Natural killer cell (primary cell): ENCODE results near the gene STK4. TPM values are rescaled to one million over a fixed set of nuclear protein-coding genes. Genes with fewer than 3 reads are reported as not detected.
A peak's percentile ranks its signal among the peaks of the same experiment; 100 is the strongest.

ENCODE experiments used
- ATAC-seq, 3 donors: fragments of 150-1000 bp in 2 of 3; fragments of 200-7000 bp in 1 of 3; cut with Tn5 transposase; 1 replicate in 1 of 3; 2 replicates in 2 of 3; pipeline ENCODE4 v1.10.0; 2021; ENCODE audit warnings: mild to moderate bottlenecking in 2 of 3, moderate library complexity in 2 of 3
- DNase-seq, 2 donors: peaks; one replicate each; pipeline versions ENCODE4 v3.0.0 to v3.0.0-alpha.2; 2013 to 2021; ENCODE audit warnings: mixed read lengths in 1 of 2
- H3K27ac ChIP-seq: one replicate; pipeline ENCODE4 v1.5.1; 2013; ENCODE audit warnings: mild to moderate bottlenecking, low read length
- H3K27me3 ChIP-seq: one replicate; pipeline ENCODE4 v1.6.1; 2013; ENCODE audit warnings: low read length; ENCODE audit not compliant: control insufficient read depth, insufficient read depth
- H3K36me3 ChIP-seq: one replicate; pipeline ENCODE4 v1.6.1; 2013; ENCODE audit warnings: low read length; ENCODE audit not compliant: control insufficient read depth, insufficient read depth
- H3K4me1 ChIP-seq: one replicate; pipeline ENCODE4 v1.6.1; 2013; ENCODE audit warnings: low read length; ENCODE audit not compliant: control insufficient read depth, insufficient read depth
- H3K4me3 ChIP-seq: one replicate; pipeline ENCODE4 v1.5.1; 2013; ENCODE audit warnings: low read length
- H3K9me3 ChIP-seq: one replicate; pipeline ENCODE4 v1.6.1; 2013; ENCODE audit warnings: low read length; ENCODE audit not compliant: control insufficient read depth, insufficient read depth
- H3K27ac Mint-ChIP-seq, 2 donors: one replicate each; pipeline ENCODE4 v1.8.0; 2022; ENCODE audit warnings: mild to moderate bottlenecking in 2 of 2, mixed read lengths in 2 of 2, moderate library complexity in 1 of 2
- H3K27me3 Mint-ChIP-seq, 2 donors: one replicate each; pipeline ENCODE4 v1.8.0; 2022; ENCODE audit warnings: low read depth in 2 of 2, mixed read lengths in 2 of 2
- H3K36me3 Mint-ChIP-seq: one replicate; pipeline ENCODE4 v1.8.0; 2022; ENCODE audit warnings: mixed read lengths
- H3K4me1 Mint-ChIP-seq, 2 donors: one replicate each; pipeline ENCODE4 v1.8.0; 2022; ENCODE audit warnings: mixed read lengths in 2 of 2
- H3K4me3 Mint-ChIP-seq: one replicate; pipeline ENCODE4 v1.8.0; 2022; ENCODE audit warnings: mild to moderate bottlenecking, moderate library complexity, mixed read lengths
- H3K9me3 Mint-ChIP-seq, 2 donors: one replicate each; pipeline ENCODE4 v1.8.0; 2022; ENCODE audit warnings: mixed read lengths in 2 of 2
- WGBS: methylation state at CpG from one replicate; pipeline ENCODE4 v1.1.7; 2013; ENCODE audit warnings: missing lambda C conversion rate; ENCODE audit not compliant: insufficient coverage; 5-methylcytosine and 5-hydroxymethylcytosine counted together
- intact Hi-C: fragments of 100-400 bp; cut with micrococcal nuclease; formaldehyde crosslinking; loops from one replicate; pipeline ENCODE4 v1.14.2; 2022
- total RNA-seq, 4 donors: library from RNA; stranded (reverse); fragments of 120-200 nt in 1 of 4; gene quantifications; one replicate each; pipeline versions ENCODE4 v1.2.3 to v1.2.4, GENCODE V29; 2013 to 2022
- TF ChIP-seq, protein P1 (sequence below): fragments of 200-600 bp; IDR thresholded peaks from one replicate; pipeline ENCODE4 v1.8.0; 2022; ENCODE audit warnings: antibody characterized with exemption

STK4 gene
- total RNA-seq, 3 donors from 2014 or later (not counting 1 experiment from before 2014, with no cell fraction given) = 351 to 394 (median 366) TPM

DNA sequence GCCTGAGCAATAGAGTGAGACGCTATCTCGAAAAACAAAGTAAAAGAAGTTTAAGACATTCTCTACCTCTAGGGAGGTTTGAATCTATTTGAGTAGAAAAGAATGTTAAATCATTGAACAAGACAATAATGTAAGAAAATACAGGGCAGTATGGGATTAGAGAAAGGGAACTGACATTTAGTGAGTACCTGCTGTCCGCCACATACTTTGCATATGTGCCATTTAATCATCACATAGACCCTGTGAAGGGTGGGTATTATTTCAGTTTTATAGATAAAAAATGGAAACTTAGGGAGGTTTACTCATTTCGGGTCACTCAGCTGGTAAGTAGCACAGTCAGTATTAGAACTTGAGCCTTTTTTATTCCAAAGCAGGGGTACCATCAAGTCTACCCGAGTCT is 31.4 kb downstream of the STK4 start:
- Mint-ChIP-seq H3K36me3 (peaks cover 42% of the 10 kb centered on the region), H3K27me3 (no peaks in the 10 kb centered on the region), H3K4me1 (peaks cover 40 to 52% of the 10 kb centered on the region in 2 donors), H3K27ac (peak overlapping the region; percentile 62 to 84), H3K4me3 (no peak overlapping the region), H3K9me3 (no peaks in the 10 kb centered on the region)
- H3K4me1 ChIP-seq = peaks cover 7% of the 10 kb centered on the region
- no peak for DNase-seq
- H3K36me3 ChIP-seq = peaks cover 84% of the 10 kb centered on the region
- intact Hi-C loops = no loop called here
- 76% methylated on average over 2 of the region's 5 CpGs for WGBS
- no peak overlapping the region for H3K27ac ChIP-seq
- TF ChIP-seq, protein P1, sequence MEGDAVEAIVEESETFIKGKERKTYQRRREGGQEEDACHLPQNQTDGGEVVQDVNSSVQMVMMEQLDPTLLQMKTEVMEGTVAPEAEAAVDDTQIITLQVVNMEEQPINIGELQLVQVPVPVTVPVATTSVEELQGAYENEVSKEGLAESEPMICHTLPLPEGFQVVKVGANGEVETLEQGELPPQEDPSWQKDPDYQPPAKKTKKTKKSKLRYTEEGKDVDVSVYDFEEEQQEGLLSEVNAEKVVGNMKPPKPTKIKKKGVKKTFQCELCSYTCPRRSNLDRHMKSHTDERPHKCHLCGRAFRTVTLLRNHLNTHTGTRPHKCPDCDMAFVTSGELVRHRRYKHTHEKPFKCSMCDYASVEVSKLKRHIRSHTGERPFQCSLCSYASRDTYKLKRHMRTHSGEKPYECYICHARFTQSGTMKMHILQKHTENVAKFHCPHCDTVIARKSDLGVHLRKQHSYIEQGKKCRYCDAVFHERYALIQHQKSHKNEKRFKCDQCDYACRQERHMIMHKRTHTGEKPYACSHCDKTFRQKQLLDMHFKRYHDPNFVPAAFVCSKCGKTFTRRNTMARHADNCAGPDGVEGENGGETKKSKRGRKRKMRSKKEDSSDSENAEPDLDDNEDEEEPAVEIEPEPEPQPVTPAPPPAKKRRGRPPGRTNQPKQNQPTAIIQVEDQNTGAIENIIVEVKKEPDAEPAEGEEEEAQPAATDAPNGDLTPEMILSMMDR = no peak
- no peak overlapping the region for H3K4me3 ChIP-seq
- H3K9me3 ChIP-seq = no peaks in the 10 kb centered on the region
- ATAC-seq = no peak
- no peaks in the 10 kb centered on the region for H3K27me3 ChIP-seq

DNA sequence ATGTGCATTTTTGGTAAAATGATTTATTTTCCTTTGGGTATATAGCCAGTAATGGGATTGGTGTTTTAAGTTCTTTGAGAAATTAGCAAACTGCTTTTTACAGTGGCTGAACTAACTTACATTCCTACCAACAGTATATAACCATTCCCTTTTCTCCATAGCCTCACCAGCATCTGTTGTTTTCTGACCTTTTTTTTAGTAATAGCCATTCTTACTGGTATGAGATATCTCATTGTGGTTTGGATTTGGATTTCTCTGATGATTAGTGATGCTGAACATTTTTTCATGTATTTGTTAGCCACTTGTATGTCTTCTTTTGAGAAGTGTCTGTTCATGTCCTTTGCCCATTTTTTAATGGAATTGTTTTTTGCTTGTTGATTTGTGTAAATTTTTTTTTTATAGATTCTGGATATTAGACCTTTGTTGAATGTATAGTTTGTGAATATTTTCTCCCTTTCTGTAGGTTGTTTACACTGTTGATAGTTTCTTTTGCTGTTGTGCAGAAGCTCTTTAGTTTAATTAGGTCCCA is 42.3 kb downstream of the STK4 start:
- H3K36me3 Mint-ChIP-seq = peaks cover 14% of the 10 kb centered on the region
- no peaks in the 10 kb centered on the region for H3K4me1 ChIP-seq
- no peak for DNase-seq
- no peak overlapping the region for H3K4me3 ChIP-seq
- TF ChIP-seq, protein P1 = no peak
- H3K27me3 ChIP-seq = no peaks in the 10 kb centered on the region
- H3K36me3 ChIP-seq = peaks cover 64% of the 10 kb centered on the region
- H3K27ac Mint-ChIP-seq = peak overlapping the region; percentile 24 to 51
- ATAC-seq = no peak
- H3K27me3 Mint-ChIP-seq = no peaks in the 10 kb centered on the region
- H3K9me3 Mint-ChIP-seq = no peaks in the 10 kb centered on the region
- no peak overlapping the region for H3K27ac ChIP-seq
- no peaks in the 10 kb centered on the region for H3K9me3 ChIP-seq
- H3K4me3 Mint-ChIP-seq = no peak overlapping the region
- peaks cover 42 to 53% of the 10 kb centered on the region in 2 donors for H3K4me1 Mint-ChIP-seq
- intact Hi-C loops = no loop called here

GRCh38 chr20:45010399-45010828 is 44.1 kb downstream of the STK4 start:
- peaks cover 75% of the 10 kb centered on the region for H3K36me3 ChIP-seq
- no peaks in the 10 kb centered on the region for H3K4me1 ChIP-seq
- intact Hi-C loops = loop anchor here (5.0 to 10.0 kb wide), 2 partner anchors 43 to 126 kb away; partner anchors contain the start of genes STK4 and YWHAB
- no peaks in the 10 kb centered on the region for H3K27me3 ChIP-seq
- H3K4me3 Mint-ChIP-seq = no peak overlapping the region
- no peak overlapping the region for H3K4me3 ChIP-seq
- H3K4me1 Mint-ChIP-seq = peaks cover 51 to 56% of the 10 kb centered on the region in 2 donors
- H3K27ac ChIP-seq = no peak overlapping the region
- TF ChIP-seq, protein P1 = no peak
- ATAC-seq = no peak
- H3K9me3 ChIP-seq = no peaks in the 10 kb centered on the region
- H3K27me3 Mint-ChIP-seq = no peaks in the 10 kb centered on the region
- no peak for DNase-seq
- H3K27ac Mint-ChIP-seq = peak overlapping the region; percentile 24 to 63
- peaks cover 14% of the 10 kb centered on the region for H3K36me3 Mint-ChIP-seq
- H3K9me3 Mint-ChIP-seq = no peaks in the 10 kb centered on the region

DNA sequence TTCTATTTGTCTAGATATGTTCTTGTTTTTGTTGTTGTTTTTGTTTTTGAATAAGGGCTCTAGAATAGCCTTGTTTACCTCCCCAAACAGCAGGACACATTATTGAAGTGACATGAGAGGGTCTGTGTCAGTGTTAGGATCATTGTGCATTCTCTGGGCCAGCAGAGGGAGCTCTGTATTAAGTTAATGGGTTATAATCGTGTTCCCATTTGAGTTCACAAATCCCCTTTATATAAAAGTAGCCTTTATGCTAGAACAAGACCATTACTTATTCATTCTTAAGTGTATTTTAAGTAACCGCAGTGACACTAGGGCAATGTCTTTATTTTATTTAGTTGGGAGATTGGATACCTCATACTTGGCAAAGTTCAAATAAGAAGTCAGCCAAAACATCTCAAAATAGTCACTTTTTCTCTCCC is 44.8 kb downstream of the STK4 start:
- H3K4me3 ChIP-seq = no peak overlapping the region
- H3K36me3 ChIP-seq = peaks cover 75% of the 10 kb centered on the region
- peak in 1 of 2 donors; percentile 75 for DNase-seq
- intact Hi-C loops = loop anchor here (5.0 to 10.0 kb wide), 2 partner anchors 44 to 126 kb away; partner anchors contain the start of genes STK4 and YWHAB
- peaks cover 11% of the 10 kb centered on the region for H3K36me3 Mint-ChIP-seq
- peaks cover 57 to 59% of the 10 kb centered on the region in 2 donors for H3K4me1 Mint-ChIP-seq
- peak overlapping the region; percentile 24 to 63 for H3K27ac Mint-ChIP-seq
- no peaks in the 10 kb centered on the region for H3K27me3 Mint-ChIP-seq
- H3K9me3 ChIP-seq = no peaks in the 10 kb centered on the region
- no peaks in the 10 kb centered on the region for H3K4me1 ChIP-seq
- H3K27ac ChIP-seq = no peak overlapping the region
- peak; percentile 78 to 87 (median 85) for ATAC-seq
- H3K9me3 Mint-ChIP-seq = no peaks in the 10 kb centered on the region
- H3K27me3 ChIP-seq = no peaks in the 10 kb centered on the region
- WGBS = no CpG with 5 or more reads among the region's 2 CpGs
- H3K4me3 Mint-ChIP-seq = no peak overlapping the region
- TF ChIP-seq, protein P1 = peak; percentile 72
